Fibroblast of upper back skin (primary cell): ENCODE data around the gene SULT6B1.
"Not testable (repeated sequence)": the region's sequence is repeated elsewhere in the genome, so short reads cannot be mapped to it uniquely, and the experiment has no call there.

ENCODE experiments used
- DNase-seq: peaks from one replicate; pipeline ENCODE4 v3.0.0-alpha.2; 2013

SULT6B1 gene, protein sequence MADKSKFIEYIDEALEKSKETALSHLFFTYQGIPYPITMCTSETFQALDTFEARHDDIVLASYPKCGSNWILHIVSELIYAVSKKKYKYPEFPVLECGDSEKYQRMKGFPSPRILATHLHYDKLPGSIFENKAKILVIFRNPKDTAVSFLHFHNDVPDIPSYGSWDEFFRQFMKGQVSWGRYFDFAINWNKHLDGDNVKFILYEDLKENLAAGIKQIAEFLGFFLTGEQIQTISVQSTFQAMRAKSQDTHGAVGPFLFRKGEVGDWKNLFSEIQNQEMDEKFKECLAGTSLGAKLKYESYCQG

DNA sequence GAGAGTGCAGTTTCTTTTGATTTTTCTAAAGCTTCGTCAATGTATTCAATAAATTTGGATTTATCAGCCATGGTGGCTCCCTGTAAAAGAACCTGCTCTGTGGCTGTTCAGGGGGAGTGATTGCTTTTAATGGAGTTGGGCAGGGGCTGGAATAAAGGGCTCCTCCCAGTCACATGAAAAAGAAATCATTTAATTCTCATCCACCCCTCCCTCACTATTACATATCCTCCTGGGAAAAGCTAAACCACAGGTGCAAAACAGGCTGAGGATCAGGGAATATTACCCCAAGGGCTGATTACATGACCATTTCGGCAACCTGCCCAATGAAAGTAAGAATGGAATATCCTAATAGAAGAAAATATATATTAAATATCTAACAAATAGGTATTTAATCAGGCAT is at the start of gene SULT6B1:
Gene SULT6B1, minus strand, starts transcription at position 101 of the 400 bp plus-strand sequence. Its CDS starts 30 bp downstream, at position 71.
- DNase-seq = no peak

DNA sequence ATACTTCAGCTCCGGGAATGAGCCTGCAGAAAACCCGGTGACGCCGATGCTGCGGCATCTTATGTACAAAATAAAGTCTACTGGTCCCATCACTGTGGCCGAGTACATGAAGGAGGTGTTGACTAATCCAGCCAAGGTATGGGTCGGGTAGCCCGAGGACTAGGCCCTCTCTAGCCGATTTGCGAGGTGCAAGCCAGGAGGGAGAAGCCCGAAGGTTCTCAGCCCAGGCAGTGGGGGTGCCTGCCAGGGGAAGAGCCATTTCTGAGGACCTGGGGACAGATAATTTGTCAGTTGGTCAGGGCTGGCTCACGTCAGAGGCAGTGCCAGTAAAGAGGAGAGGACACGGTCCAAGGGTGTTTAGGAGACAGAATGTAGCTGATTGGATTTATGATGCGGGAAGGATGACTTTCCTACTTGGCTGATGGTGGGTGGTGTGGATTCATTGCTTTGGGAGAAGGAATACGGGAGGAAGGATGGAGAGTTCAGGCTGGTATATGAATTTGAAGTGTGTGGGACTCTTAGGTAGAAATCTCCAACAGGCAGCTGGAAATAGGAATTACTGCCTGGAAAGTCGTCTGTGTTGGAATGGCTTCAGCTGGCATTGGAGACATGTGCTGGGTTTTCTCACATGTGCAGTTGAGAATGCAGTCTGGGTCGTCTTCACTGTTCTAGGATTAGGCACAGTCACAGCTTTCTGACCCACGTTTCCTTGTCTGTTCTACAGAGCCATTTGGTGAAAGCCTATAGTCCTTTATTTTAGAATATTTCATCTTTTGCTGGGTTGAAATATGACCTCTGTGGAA is 43.9 kb upstream of the SULT6B1 start:
- no peak for DNase-seq

DNA sequence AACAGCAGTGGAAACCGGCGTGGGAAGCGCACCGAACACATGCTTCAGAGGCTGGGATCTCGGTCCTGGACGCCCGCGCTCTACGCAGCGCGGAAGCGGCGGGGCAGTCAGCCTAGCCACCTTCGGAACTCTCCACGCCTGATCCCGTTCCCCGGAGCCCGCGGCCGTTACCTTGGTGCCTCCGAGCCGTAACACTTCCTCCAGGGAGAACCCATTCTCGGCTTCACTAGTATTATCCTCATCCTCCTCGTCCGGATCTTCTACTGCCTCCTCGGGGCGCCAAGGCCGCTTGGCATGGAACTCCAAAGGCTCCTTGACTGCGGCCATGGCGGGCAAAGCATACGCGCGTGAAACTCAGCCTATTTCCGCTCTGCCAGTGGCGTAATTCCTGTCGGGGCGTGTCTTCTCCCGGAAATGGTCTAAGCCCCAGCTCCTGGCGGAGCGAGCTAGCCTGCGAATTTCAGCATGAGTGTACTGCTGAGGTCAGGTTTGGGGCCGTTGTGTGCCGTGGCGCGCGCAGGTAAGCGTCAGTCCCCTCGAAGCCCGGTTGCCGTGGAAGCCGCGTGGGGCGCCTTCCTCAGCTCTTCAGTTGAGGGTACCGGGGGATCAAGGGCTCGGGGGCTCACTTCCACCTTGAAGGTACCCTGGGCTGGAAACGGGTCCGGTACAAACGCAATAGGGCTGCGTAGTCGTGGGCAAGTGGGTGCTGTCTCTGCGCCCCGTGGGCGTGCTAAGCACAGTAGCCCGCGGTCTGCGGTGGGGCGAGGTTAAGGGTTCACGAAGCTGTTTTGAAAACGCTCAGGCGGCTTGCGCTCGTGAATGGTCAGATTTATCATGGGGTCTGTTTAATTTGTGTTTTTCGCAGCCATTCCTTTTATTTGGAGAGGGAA is 43.0 kb upstream of the SULT6B1 start, which contains the start of the genes CEBPZ and NDUFAF7:
Gene CEBPZ, minus strand, starts transcription at position 356 of the 890 bp plus-strand sequence. Its CDS starts 29 bp downstream, at position 327.
Gene NDUFAF7, plus strand, starts transcription at position 418 of the 890 bp plus-strand sequence. Its CDS starts 48 bp downstream, at position 466.
- peak; percentile 88 for DNase-seq

DNA sequence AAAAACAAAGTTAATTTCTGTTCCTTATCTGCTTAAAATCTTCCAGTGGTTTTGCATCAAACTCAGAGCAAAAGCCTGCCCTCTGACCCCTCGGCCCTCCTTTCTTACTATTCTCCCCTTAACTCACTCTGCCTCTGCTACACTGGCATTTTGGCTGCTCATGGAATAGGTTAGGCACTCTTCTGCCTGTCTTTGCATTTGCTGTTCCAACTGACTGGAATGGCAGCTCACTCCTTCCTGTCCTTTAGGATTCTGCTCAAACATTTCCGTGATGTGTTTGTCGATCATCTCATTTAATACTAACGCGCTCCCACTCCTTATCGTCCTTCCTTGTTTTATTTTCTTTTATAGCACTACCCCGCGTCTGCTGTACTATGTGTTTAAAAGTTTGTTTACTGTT is 42.1 kb upstream of the SULT6B1 start:
- DNase-seq = no peak

DNA sequence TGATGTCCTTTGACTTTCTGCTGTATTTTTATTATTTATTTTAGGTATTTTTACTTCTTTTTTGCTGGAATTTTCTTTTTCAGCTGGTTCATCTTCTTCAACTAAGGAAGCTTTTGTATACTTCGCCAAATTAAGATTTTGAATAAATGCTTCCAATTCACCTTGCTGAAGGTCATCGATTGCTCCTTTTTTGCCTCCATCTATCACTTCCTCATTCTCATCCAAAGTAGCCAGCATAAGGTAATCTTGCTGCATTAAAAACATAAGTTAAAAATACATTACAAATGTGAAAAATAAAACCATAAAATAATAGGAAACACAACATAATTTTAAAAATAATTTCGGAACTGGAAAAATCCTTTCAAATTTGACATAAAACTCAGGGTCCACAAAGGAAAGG is 40.3 kb upstream of the SULT6B1 start:
- DNase-seq = no peak

DNA sequence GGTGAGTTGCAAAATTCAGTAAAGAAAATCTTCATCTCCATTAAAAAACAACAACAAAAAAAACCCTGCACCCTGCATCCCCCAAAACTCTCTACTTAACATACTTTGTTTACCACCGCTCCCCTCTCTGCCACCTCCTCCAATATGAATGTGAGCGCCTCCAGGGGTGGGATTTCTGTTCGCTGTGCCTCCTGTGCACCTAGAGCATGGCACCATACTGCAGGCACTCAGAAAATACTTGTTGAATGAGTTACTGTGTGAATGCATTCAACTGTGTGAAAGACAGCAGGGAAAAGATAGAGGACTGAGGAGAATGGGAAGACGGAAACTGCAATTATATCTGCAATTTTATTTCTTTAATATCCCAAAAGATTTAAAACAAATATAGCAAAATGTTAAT is 38.4 kb upstream of the SULT6B1 start:
- DNase-seq = no peak

DNA sequence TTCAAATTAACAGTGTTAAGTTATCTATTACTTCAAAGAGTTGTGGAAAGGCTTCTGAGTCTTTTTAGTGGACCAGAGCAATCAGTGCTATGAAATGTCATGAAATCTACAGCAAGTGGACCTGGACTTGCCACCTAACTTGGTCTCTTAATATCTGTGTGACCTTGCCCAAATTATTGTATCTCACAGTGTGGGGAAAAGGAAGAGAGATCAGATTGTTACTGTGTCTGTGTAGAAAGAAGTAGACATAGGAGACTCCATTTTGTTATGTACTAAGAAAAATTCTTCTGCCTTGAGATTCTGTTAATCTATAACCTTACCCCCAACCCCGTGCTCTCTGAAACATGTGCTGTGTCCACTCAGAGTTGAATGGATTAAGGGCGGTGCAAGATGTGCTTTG is 36.7 kb upstream of the SULT6B1 start:
- DNase-seq = not testable (repeated sequence)

DNA sequence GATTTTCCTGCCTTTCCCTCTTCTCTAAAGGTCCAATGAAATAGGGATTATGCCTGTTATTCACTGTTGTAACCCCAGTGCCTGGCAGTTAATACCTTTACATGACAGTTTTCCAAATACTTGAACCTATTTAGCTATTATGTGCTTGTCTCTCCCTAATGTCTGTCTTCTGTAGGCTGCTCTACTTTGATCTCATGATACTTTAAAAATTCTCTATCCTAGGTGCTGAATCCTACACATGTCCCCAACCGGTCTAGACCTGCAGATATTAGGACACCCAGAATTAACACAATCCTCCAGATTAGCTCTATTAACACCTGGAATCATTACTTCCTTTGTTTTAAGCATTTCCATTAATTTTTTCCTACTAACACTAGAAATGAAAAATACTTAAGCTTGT is 35.6 kb upstream of the SULT6B1 start:
- DNase-seq = no peak

DNA sequence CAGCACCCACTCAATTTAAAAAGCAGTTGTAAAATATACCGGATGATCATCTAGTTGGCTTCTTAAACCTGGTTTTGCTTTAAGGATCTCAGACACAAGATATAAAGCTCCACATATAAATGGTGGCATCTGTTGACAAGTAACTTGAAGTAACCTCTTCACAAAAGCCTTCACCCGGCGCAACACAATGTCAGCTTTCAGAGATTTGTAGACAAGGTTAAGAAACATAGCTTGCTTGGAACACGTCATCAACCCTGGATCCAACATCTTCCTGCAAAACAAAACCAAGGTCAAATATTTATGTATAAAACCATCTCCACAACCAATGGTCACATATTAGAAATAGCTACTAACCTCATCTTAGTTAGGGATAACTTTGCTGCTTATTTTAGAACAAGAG is 34.7 kb upstream of the SULT6B1 start:
- DNase-seq = no peak

DNA sequence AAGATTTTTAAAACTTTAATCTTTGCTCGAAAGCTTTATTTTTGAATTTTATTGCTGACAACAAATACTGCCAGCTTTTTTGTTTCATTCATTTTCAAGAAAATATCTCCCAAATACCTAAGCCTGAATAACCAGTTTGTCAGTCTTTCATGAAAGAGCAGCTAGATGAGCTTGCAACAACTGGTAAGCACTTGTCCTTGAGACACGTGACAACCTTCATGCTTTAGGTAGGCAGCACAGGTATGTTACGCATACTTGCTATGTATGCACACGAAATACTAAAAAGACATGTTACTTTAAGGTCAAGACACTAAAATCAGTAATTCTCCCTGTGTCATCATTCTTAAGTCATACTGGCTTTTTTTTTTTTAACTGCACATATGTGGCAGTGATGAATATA is 30.6 kb upstream of the SULT6B1 start:
- DNase-seq = no peak

DNA sequence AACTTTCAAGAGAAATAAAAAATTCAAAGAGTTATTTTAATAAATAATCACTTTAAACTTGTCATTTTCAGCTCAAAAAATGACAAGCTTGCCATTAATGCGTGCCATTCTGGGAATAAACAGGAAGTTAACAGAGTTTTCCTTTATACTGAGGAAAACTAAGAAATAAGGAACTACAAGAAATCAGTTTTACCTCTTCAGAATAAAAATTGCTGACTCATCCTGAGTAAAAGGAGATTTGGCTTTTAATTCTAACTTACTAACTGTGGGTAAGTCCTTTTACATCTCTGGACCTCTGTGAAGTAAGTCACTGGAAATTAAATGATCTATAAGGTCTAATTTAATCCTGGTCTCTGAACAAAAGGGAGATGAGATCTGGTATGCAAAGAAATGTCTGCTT is 26.8 kb upstream of the SULT6B1 start:
- no peak for DNase-seq

DNA sequence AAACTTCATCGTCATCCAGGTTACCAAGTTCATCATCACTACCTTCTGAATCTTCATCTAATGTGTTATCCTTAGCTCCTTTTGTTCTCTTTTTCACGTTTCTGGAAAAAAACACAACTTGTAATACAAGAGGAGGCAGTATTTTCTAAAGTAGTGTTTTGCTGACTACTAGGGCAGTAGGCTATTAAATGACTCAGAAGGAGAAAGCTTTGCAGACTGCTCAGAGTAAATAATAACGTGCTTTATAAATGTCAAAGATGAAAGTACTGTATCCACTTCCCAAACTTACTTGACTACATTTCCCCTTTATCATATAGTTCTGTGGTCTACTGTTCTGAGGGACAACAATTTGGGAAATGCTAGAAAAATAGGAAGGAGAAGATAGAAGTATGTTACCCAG is 23.5 kb upstream of the SULT6B1 start:
- no peak for DNase-seq

DNA sequence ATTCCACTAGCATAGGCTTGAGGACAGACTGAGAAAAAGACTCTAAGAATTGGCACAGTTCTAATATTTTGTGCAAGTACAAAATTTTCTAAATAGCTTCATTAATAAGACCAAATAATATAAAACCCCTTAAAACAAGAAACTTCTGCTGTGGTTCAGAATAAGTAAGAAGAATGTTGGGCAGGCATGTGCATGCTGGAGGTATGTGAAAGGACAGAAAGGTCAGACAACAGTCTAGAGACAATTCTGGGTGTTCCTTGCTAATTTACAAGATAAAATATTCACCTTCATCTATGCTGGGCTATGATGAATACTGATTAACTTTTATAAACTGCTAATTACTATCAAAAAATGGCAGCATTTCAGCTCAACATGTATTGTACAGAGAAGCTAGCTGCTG is 22.7 kb upstream of the SULT6B1 start:
- DNase-seq = no peak

DNA sequence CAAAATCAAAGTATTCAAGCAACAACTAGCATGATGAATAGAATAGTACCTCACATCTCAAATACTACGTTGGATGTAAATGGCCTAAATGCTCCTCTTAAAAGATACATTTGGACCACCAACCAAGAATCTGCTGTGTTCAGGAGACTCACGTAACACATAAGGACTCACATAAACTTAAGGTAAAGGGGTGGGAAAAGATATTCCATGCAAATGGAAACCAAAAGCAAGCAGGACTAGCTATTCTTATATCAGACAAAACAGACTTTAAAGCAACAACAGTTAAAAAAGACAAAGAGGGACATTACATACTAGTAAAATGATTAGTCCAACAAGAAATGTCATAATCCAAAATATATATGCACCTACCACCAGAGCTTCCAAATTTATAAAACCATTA is 18.3 kb upstream of the SULT6B1 start:
- DNase-seq = not testable (repeated sequence)

DNA sequence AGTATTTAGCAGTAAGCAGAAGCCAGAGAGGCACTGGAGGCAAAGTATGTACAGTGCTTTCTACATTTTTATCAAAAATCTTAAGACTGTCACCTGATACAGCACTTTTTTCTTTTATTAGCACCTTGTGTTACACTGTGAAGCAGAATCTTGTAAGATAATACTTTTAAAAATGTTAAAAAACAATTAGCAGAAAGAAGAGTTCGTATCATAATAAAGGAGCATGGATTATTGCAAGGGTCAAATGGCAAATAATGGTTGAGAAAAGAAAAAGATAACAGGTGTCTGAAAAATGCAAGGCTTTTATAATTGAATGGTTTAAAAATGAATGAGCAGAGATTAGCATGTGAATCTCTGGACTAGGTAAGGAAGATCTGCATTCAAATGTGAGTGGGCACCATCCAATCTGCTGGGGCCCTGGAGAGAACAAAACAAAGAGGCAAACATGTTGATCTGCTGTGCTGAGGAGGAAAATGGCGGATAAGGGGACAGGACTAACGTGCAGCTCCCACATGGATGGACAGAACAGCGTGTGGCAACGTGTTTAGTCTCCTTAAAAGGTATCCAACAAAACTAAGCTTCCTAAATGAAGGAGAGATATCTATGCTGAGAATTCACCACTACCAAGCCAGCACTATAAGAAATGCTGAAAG is 17.3 kb upstream of the SULT6B1 start:
- no peak for DNase-seq

DNA sequence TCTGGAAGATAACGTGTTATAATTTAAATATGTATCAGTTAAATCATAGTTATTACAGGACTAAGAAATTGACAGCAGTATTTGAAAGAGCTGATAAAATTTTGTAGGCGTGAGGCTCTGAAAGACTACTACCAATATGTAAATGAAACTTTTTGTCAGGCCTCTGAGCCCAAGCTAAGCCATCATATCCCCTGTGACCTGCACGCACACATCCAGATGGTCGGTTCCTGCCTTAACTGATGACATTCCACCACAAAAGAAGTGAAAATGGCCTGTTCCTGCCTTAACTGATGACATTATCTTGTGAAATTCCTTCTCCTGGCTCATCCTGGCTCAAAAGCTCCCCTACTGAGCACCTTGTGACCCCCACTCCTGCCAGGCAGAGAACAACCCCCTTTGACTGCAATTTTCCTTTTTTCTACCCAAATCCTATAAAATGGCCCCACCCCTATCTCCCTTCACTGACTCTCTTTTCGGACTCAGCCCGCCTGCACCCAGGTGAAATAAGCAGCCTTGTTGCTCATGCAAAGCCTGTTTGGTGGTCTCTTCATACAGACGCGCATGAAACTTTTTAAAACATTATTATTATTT is 16.7 kb upstream of the SULT6B1 start:
- not testable (repeated sequence) for DNase-seq

DNA sequence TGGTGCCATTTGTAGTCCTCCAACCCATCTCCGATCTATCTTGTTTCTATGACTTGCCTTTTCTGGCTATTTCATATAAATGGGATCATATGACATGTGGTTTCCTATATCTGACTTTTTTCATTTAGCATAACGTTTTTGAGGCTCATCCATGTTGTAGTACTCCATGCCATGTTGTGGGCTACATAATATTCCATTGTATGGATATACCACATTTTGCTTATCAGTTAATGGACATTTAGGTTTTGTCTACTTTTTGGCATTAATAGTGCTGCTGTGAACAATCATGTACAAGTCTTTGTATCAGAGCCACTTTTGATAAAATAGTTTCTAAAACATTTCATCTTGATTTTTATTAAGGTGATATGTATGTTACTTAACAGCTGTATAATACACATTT is 15.2 kb upstream of the SULT6B1 start:
- no peak for DNase-seq

DNA sequence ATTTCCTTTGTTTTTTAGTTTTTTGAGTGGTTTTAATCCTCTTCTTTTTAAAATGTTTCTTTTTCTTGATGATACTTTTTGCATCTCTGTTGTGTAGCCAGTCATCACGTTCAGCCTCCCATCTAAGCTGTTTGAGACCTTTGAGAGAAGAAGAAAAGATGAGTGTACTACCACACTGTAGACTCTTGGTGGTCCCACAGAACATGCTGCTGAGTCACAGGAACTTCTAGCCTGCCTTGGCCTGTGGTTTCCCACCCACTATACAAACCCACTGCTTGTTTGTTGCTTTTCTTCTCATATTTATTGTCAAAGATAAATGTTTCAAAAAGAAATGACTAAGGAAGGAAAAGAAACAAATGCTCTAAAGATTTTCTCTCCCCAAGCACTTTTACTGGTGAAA is 13.3 kb upstream of the SULT6B1 start:
- DNase-seq = peak; percentile 20

DNA sequence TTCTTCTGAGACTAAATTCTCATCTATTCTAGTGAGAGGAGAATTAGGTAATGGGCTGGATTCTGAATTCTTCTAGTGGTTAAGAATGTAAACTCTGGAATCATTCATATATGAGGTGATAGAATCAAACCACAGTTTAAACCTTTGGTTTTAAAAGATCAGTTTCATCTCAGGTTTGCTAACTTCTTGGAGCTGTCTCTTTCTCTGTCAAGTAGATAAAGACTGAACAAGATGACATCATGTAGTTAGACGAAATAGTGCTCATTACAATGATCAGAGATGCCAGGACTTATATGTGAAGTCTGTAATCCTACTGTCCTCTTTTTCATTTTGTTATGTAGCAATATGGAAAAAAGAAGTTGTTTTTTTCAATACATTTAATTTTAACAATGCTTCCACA is 12.7 kb upstream of the SULT6B1 start:
- DNase-seq = no peak

DNA sequence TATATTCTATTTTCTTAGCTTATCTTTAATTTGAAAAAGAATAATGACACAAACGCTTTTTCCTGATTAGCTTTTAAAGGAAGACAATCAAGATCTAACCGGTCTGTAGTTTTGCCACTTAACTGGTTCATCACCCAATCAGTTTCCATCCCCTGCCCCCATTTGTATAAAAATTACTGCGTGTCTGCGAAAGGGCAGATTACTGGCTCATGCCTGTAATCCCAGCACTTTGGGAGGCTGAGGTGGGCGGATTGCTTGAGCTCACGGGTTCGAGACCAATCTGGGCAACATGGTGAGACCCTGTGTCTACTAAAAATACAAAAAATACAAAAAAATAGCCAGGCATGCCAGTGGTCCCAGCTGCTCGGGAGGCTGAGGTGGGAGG is 10.2 kb upstream of the SULT6B1 start:
- DNase-seq = no peak

DNA sequence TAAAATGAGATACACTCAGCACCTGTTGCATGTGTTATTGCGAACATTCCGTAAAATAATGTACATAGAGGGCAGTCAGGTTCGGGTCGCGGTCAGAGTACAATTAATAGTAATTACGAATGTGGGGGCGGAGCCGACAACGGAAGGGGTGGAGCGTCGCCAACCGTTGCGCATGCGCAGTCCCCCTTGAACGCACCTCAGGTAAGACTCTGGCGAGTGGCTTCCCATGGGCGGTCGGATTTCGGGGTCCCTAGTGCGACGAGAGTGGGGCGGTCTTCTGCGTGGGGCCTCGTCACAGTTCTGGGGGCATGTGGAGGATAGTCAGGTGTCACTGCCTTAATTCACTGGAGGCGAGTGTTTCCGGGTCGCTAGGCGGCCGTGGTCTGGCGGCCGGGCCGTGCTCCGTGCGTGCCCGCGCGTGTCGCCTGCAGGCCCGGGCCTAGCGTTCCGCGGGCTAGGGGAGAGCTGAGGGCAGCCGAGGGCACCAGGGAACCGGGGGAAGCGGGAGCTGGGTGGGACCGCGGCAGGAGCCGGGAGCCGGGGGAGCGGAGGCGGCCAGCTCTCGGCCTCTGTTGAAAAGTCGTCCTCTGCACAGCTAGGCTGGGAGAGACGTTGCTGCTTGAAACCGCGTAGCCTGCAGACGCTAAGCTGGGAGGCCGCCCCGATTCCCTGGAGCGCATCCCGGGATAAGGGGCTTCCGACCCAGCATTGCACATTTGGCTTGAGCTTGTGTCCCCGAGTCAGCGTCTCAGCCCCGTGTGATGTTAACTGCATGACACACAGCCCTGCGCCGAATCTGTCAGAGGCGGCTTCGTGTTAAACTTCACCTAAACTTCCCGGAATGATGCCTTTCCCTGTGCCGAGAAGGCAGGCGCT is 8.1 kb upstream of the SULT6B1 start, which contains the start of gene CEBPZOS:
Gene CEBPZOS, plus strand, starts transcription at position 177 of the 876 bp plus-strand sequence. CDS start 3,209 bp downstream, outside the sequence.
- peak; percentile 68 for DNase-seq
